ENCODE data around the gene CLSTN3. TPM values are rescaled to one million over a fixed set of nuclear protein-coding genes. Genes with fewer than 3 reads are reported as not detected.

Gene CLSTN3
- total and polyA plus RNA-seq, 4 donors, result 6.1 to 37.2 (median 26.8) TPM

GRCh38 chr12:7175493-7175892, 45.3 kb downstream of the CLSTN3 start:
- Histone ChIP-seq H3K36me3 (ENCODE audit: control insufficient read depth in 4 of 4, insufficient read depth in 3 of 4, low read depth in 1 of 4, low read length in 3 of 4) (no peaks in the 10 kb centered on the region), H3K27me3 (ENCODE audit: control insufficient read depth in 4 of 4, insufficient read depth in 4 of 4, low read length in 3 of 4) (no peaks in the 10 kb centered on the region), H3K4me3 (ENCODE audit: low read depth in 1 of 3, low read length in 3 of 3) (no peak overlapping the region), H3K9me3 (ENCODE audit: control insufficient read depth in 4 of 4, low read length in 3 of 4) (peaks cover 0 to 2% (median 0%) of the 10 kb centered on the region in 4 donors), H3K27ac (ENCODE audit: low read depth in 1 of 2, low read length in 2 of 2) (no peak overlapping the region), H3K4me1 (ENCODE audit: control insufficient read depth in 4 of 4, insufficient read depth in 4 of 4, low read length in 3 of 4) (no peaks in the 10 kb centered on the region), H3K9ac (ENCODE audit: low read depth in 1 of 2, low read length in 2 of 2) (no peak overlapping the region)
- no peak for DNase-seq (ENCODE audit: low spot score)
- no peak for TF ChIP-seq GABPA (IDR thresholded peaks at IDR 0.05 in 1 of 2, conservative IDR thresholded peaks at IDR 0.05 in 1 of 2)
- no peak for TF ChIP-seq FOXA1 (IDR thresholded peaks at IDR 0.05)
- TF ChIP-seq NR2F2 (IDR thresholded peaks at IDR 0.05), result no peak
- TF ChIP-seq RXRA (IDR thresholded peaks at IDR 0.05), result no peak
- no peak for TF ChIP-seq ATF3 (IDR thresholded peaks at IDR 0.05)
- no peak for TF ChIP-seq RAD21 (IDR thresholded peaks at IDR 0.05)
- TF ChIP-seq SP1 (IDR thresholded peaks at IDR 0.05), result no peak
- TF ChIP-seq HNF4G (IDR thresholded peaks at IDR 0.05), result no peak
- TF ChIP-seq YY1 (IDR thresholded peaks at IDR 0.05), result no peak

DNA sequence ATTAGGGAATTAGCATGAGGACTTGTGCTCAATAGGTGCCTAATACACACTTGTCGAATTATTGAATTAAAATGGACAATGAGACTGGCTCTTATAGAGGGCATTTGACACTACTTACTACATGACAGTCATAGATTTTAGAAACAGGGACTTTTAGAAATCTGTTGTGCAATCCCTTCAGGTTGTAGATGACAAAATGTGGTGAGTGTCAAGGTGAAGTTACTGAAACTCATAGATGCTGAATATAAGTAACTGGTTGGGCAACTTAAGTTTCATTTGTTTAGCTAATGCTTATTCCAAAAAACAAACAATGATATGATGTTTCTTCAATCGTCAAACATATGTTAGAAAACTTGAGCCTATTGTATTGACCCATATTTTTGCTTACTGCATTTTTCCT, 46.4 kb downstream of the CLSTN3 start:
- TF ChIP-seq FOXA2 (IDR thresholded peaks at IDR 0.05) (no peak), GABPA (IDR thresholded peaks at IDR 0.05 in 1 of 2, conservative IDR thresholded peaks at IDR 0.05 in 1 of 2) (no peak), SP1 (IDR thresholded peaks at IDR 0.05) (no peak), RXRA (IDR thresholded peaks at IDR 0.05) (no peak), EGR1 (IDR thresholded peaks at IDR 0.05; ENCODE audit: low read depth in 2 of 2) (no peak), YY1 (IDR thresholded peaks at IDR 0.05) (no peak), CTCF (IDR thresholded peaks at IDR 0.05; ENCODE audit: low read depth, low read length, missing input control) (no peak), NR2F2 (IDR thresholded peaks at IDR 0.05) (no peak), ATF3 (IDR thresholded peaks at IDR 0.05) (no peak), RAD21 (IDR thresholded peaks at IDR 0.05) (no peak), TAF1 (conservative IDR thresholded peaks at IDR 0.05) (no peak), FOXA1 (IDR thresholded peaks at IDR 0.05) (no peak), HNF4G (IDR thresholded peaks at IDR 0.05) (no peak)
- TF ChIP-seq, protein P1, sequence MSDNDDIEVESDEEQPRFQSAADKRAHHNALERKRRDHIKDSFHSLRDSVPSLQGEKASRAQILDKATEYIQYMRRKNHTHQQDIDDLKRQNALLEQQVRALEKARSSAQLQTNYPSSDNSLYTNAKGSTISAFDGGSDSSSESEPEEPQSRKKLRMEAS (IDR thresholded peaks at IDR 0.05), result no peak
- TF ChIP-seq, protein P2, sequence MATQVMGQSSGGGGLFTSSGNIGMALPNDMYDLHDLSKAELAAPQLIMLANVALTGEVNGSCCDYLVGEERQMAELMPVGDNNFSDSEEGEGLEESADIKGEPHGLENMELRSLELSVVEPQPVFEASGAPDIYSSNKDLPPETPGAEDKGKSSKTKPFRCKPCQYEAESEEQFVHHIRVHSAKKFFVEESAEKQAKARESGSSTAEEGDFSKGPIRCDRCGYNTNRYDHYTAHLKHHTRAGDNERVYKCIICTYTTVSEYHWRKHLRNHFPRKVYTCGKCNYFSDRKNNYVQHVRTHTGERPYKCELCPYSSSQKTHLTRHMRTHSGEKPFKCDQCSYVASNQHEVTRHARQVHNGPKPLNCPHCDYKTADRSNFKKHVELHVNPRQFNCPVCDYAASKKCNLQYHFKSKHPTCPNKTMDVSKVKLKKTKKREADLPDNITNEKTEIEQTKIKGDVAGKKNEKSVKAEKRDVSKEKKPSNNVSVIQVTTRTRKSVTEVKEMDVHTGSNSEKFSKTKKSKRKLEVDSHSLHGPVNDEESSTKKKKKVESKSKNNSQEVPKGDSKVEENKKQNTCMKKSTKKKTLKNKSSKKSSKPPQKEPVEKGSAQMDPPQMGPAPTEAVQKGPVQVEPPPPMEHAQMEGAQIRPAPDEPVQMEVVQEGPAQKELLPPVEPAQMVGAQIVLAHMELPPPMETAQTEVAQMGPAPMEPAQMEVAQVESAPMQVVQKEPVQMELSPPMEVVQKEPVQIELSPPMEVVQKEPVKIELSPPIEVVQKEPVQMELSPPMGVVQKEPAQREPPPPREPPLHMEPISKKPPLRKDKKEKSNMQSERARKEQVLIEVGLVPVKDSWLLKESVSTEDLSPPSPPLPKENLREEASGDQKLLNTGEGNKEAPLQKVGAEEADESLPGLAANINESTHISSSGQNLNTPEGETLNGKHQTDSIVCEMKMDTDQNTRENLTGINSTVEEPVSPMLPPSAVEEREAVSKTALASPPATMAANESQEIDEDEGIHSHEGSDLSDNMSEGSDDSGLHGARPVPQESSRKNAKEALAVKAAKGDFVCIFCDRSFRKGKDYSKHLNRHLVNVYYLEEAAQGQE (IDR thresholded peaks at IDR 0.05), result no peak
- TF ChIP-seq, protein P3, sequence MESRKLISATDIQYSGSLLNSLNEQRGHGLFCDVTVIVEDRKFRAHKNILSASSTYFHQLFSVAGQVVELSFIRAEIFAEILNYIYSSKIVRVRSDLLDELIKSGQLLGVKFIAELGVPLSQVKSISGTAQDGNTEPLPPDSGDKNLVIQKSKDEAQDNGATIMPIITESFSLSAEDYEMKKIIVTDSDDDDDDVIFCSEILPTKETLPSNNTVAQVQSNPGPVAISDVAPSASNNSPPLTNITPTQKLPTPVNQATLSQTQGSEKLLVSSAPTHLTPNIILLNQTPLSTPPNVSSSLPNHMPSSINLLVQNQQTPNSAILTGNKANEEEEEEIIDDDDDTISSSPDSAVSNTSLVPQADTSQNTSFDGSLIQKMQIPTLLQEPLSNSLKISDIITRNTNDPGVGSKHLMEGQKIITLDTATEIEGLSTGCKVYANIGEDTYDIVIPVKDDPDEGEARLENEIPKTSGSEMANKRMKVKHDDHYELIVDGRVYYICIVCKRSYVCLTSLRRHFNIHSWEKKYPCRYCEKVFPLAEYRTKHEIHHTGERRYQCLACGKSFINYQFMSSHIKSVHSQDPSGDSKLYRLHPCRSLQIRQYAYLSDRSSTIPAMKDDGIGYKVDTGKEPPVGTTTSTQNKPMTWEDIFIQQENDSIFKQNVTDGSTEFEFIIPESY (IDR thresholded peaks at IDR 0.05), result no peak
- H3K4me1 ChIP-seq (ENCODE audit: control insufficient read depth in 4 of 4, insufficient read depth in 4 of 4, low read length in 3 of 4), result no peaks in the 10 kb centered on the region
- no peak overlapping the region for H3K9ac ChIP-seq (ENCODE audit: low read depth in 1 of 2, low read length in 2 of 2)
- no peak overlapping the region for H3K4me3 ChIP-seq (ENCODE audit: low read depth in 1 of 3, low read length in 3 of 3)
- no peak overlapping the region for H3K27ac ChIP-seq (ENCODE audit: low read depth in 1 of 2, low read length in 2 of 2)
- H3K9me3 ChIP-seq (ENCODE audit: control insufficient read depth in 4 of 4, low read length in 3 of 4), result peaks cover 0 to 2% (median 0%) of the 10 kb centered on the region in 4 donors
- H3K27me3 ChIP-seq (ENCODE audit: control insufficient read depth in 4 of 4, insufficient read depth in 4 of 4, low read length in 3 of 4), result no peaks in the 10 kb centered on the region
- 60% methylated on average over 2 of the region's 2 CpGs for WGBS
- no peak for DNase-seq (ENCODE audit: low spot score)
- H3K36me3 ChIP-seq (ENCODE audit: control insufficient read depth in 4 of 4, insufficient read depth in 3 of 4, low read depth in 1 of 4, low read length in 3 of 4), result no peaks in the 10 kb centered on the region

Measured in liver (tissue), 9 donors.